Testis (tissue), 2 donors: ENCODE results near the gene TSPYL4.

Source experiments
- CTCF ChIP-seq, 3 experiments: fragments of 450-650 bp in 2 of 3; fragments of 200-600 bp in 1 of 3; sonication (generic) in 1 of 3; IDR thresholded peaks; one replicate each; pipeline ENCODE4 v1.5.1; 2016 to 2019; ENCODE audit warnings: antibody characterized with exemption in 3 of 3, mild to moderate bottlenecking in 2 of 3, moderate library complexity in 1 of 3
- POLR2A ChIP-seq: fragments of 450-650 bp; IDR thresholded peaks from one replicate; pipeline ENCODE4 v1.6.1; 2017; ENCODE audit warnings: antibody characterized with exemption, mild to moderate bottlenecking, moderate library complexity

- TF ChIP-seq CTCF (IDR thresholded peaks at IDR 0.05) = peak in 2 of 3 experiments; percentile 2 to 52
- TF ChIP-seq POLR2A = no peak
Measured at GRCh38 chr6:116218172-116218633, 35.7 kb downstream of the TSPYL4 start.
